Measurements from ENCODE around the gene RNF168. TPM values are rescaled to one million over a fixed set of nuclear protein-coding genes. Genes with fewer than 3 reads are reported as not detected.

Gene RNF168
- total RNA-seq, 1 experiment from 2014 or later, result 66.1 TPM

- no peak for TF ChIP-seq PRDM15 (CRISPR knock-in tag; IDR thresholded peaks at IDR 0.05)
- TF ChIP-seq ZNF512 (CRISPR knock-in tag; IDR thresholded peaks at IDR 0.05; ENCODE audit: borderline replicate concordance), result no peak
- no peak for TF ChIP-seq ATF6 (CRISPR knock-in tag; IDR thresholded peaks at IDR 0.05)
- no peak for TF ChIP-seq ZNF121 (CRISPR knock-in tag; IDR thresholded peaks at IDR 0.05)
- no peak for TF ChIP-seq ZNF396 (CRISPR knock-in tag; IDR thresholded peaks at IDR 0.05; ENCODE audit: borderline replicate concordance)
Measured at GRCh38 chr3:196499807-196500524, 3.6 kb downstream of the RNF168 start (continued).

GRCh38 chr3:196499061-196499460, 4.5 kb downstream of the RNF168 start:
- H3K27ac Mint-ChIP-seq, result peak overlapping the region; percentile 51
- POLR2A ChIA-PET, result no interaction called here
- no peak for DNase-seq (ENCODE audit: low spot score)
- no peak for TF ChIP-seq ZBTB21 (CRISPR knock-in tag; IDR thresholded peaks at IDR 0.05; ENCODE audit: borderline replicate concordance)
- TF ChIP-seq OVOL2 (CRISPR knock-in tag; IDR thresholded peaks at IDR 0.05; ENCODE audit: borderline replicate concordance), result no peak
- no peak for TF ChIP-seq JAZF1 (CRISPR knock-in tag; IDR thresholded peaks at IDR 0.05)
- no peak for TF ChIP-seq NFYB (CRISPR knock-in tag; conservative IDR thresholded peaks at IDR 0.05; ENCODE audit: low read depth)
- no peak for TF ChIP-seq E2F4 (CRISPR knock-in tag; IDR thresholded peaks at IDR 0.05; ENCODE audit: borderline replicate concordance, low read depth)
- TF ChIP-seq CDX4 (CRISPR knock-in tag; IDR thresholded peaks at IDR 0.05; ENCODE audit: borderline replicate concordance), result no peak
- TF ChIP-seq ERG (CRISPR knock-in tag; IDR thresholded peaks at IDR 0.05), result no peak
- no peak for TF ChIP-seq CREB1 (CRISPR knock-in tag; IDR thresholded peaks at IDR 0.05)
- no peak for TF ChIP-seq ZNF396 (CRISPR knock-in tag; IDR thresholded peaks at IDR 0.05; ENCODE audit: borderline replicate concordance)
- no peak for TF ChIP-seq ATF6 (CRISPR knock-in tag; IDR thresholded peaks at IDR 0.05)
- TF ChIP-seq GABPB1 (CRISPR knock-in tag; IDR thresholded peaks at IDR 0.05), result no peak
- no peak for TF ChIP-seq TEAD1 (CRISPR knock-in tag; IDR thresholded peaks at IDR 0.05)
- no peak for TF ChIP-seq PREB (CRISPR knock-in tag; IDR thresholded peaks at IDR 0.05; ENCODE audit: borderline replicate concordance)
- TF ChIP-seq EMX1 (CRISPR knock-in tag; IDR thresholded peaks at IDR 0.05), result no peak

More at GRCh38 chr3:196499061-196499460, 4.5 kb downstream of the RNF168 start:
- peak overlapping the region; percentile 100 for H3K4me3 Mint-ChIP-seq
- peaks cover 19% of the 10 kb centered on the region for H3K36me3 Mint-ChIP-seq
- ATAC-seq, result no peak
- no peaks in the 10 kb centered on the region for H3K27me3 Mint-ChIP-seq (ENCODE audit: low read depth)
- H3K9me3 Mint-ChIP-seq, result no peaks in the 10 kb centered on the region
- H3K4me1 Mint-ChIP-seq, result peaks cover 17% of the 10 kb centered on the region
- CTCF ChIA-PET, result interaction anchor here (1.4 kb wide), 1 partner anchor 13 kb away, joined by 3 read pairs; no protein-coding TSS in a partner anchor
